ENCODE data around the gene KIF2C. TPM values are rescaled to one million over a fixed set of nuclear protein-coding genes. Genes with fewer than 3 reads are reported as not detected.
"Not testable (repeated sequence)": the region's sequence is repeated elsewhere in the genome, so short reads cannot be mapped to it uniquely, and the experiment has no call there.

The KIF2C gene
- total RNA-seq, 1 experiment from 2014 or later, result 69.4 TPM

GRCh38 chr1:44698138-44698537 is 41.5 kb upstream of the KIF2C start:
- intact Hi-C loops (cut with micrococcal nuclease; ENCODE audit: unreplicated experiment), result no loop called here
- H3K4me1 ChIP-seq (ENCODE audit: control insufficient read depth, insufficient read depth, low read length), result no peaks in the 10 kb centered on the region
- no peaks in the 10 kb centered on the region for H3K36me3 ChIP-seq (ENCODE audit: control insufficient read depth, insufficient read depth, low read length)
- TF ChIP-seq CTCF (IDR thresholded peaks at IDR 0.05) (no peak), POLR2AphosphoS5 (IDR thresholded peaks at IDR 0.05; ENCODE audit: low read depth, low read length) (no peak), REST (IDR thresholded peaks at IDR 0.05; ENCODE audit: insufficient read depth in 1 of 2, low read depth in 2 of 2, low read length in 1 of 2) (no peak), SIN3A (IDR thresholded peaks at IDR 0.05; ENCODE audit: borderline replicate concordance, insufficient read depth, low read depth, low read length) (no peak)
- no peak overlapping the region for H3K4me3 ChIP-seq (ENCODE audit: low read depth in 2 of 2, low read length in 2 of 2)
- no peaks in the 10 kb centered on the region for H3K9me3 ChIP-seq (ENCODE audit: control insufficient read depth, insufficient read depth, low read depth, low read length)
- DNase-seq (ENCODE audit: low read depth, low spot score) (no peak), ATAC-seq (no peak)
- no peaks in the 10 kb centered on the region for H3K27me3 ChIP-seq (ENCODE audit: control insufficient read depth, insufficient read depth, low read length)
- ChIA-PET POLR2A (interaction anchor here (0.6 to 1.5 kb wide), 2 partner anchors 22 to 23 kb away, joined by 3 to 4 read pairs; no protein-coding TSS in a partner anchor), CTCF (no interaction called here)
- BruUV-seq (replicated peaks), result no TSS peak
- no peak overlapping the region for H3K27ac ChIP-seq (ENCODE audit: low read length)
- in situ Hi-C loops (cut with HindIII; ENCODE audit: low pct_unique_long_range_greater_than_20kb, low sequenced_read_pairs), result no loop called here

GRCh38 chr1:44699375-44699774 is 40.3 kb upstream of the KIF2C start:
- ATAC-seq; intact Hi-C loops (cut with micrococcal nuclease; ENCODE audit: unreplicated experiment); DNase-seq (ENCODE audit: low read depth, low spot score); H3K36me3 ChIP-seq (ENCODE audit: control insufficient read depth, insufficient read depth, low read length); H3K4me1 ChIP-seq (ENCODE audit: control insufficient read depth, insufficient read depth, low read length); H3K27me3 ChIP-seq (ENCODE audit: control insufficient read depth, insufficient read depth, low read length); in situ Hi-C loops (cut with HindIII; ENCODE audit: low pct_unique_long_range_greater_than_20kb, low sequenced_read_pairs); BruUV-seq (replicated peaks); POLR2A ChIA-PET; H3K4me3 ChIP-seq (ENCODE audit: low read depth in 2 of 2, low read length in 2 of 2); H3K9me3 ChIP-seq (ENCODE audit: control insufficient read depth, insufficient read depth, low read depth, low read length); H3K27ac ChIP-seq (ENCODE audit: low read length): not testable (repeated sequence)
- CTCF ChIA-PET, result interaction anchor here (0.7 kb wide), 1 partner anchor 15 kb away, joined by 4 read pairs; no protein-coding TSS in a partner anchor

- no TSS peak for BruUV-seq (replicated peaks)
- ATAC-seq (no peak), DNase-seq (ENCODE audit: low read depth, low spot score) (no peak)
- Histone ChIP-seq H3K27ac (ENCODE audit: low read length) (no peak overlapping the region), H3K27me3 (ENCODE audit: control insufficient read depth, insufficient read depth, low read length) (no peaks in the 10 kb centered on the region), H3K4me1 (ENCODE audit: control insufficient read depth, insufficient read depth, low read length) (no peaks in the 10 kb centered on the region), H3K36me3 (ENCODE audit: control insufficient read depth, insufficient read depth, low read length) (no peaks in the 10 kb centered on the region), H3K4me3 (ENCODE audit: low read depth in 2 of 2, low read length in 2 of 2) (no peak overlapping the region), H3K9me3 (ENCODE audit: control insufficient read depth, insufficient read depth, low read depth, low read length) (no peaks in the 10 kb centered on the region)
- ChIA-PET POLR2A (no interaction called here), CTCF (interaction anchor here (0.7 kb wide), 1 partner anchor 178 kb away, joined by 4 read pairs; no protein-coding TSS in a partner anchor)
- TF ChIP-seq CTCF (IDR thresholded peaks at IDR 0.05), result no peak
- TF ChIP-seq TCF7L2 (IDR thresholded peaks at IDR 0.05; ENCODE audit: low read depth, low read length), result no peak
- no peak for TF ChIP-seq SIN3A (IDR thresholded peaks at IDR 0.05; ENCODE audit: borderline replicate concordance, insufficient read depth, low read depth, low read length)
- no peak for TF ChIP-seq REST (IDR thresholded peaks at IDR 0.05; ENCODE audit: insufficient read depth in 1 of 2, low read depth in 2 of 2, low read length in 1 of 2)
- no peak for TF ChIP-seq POLR2AphosphoS5 (IDR thresholded peaks at IDR 0.05; ENCODE audit: low read depth, low read length)
- in situ Hi-C loops (cut with HindIII; ENCODE audit: low pct_unique_long_range_greater_than_20kb, low sequenced_read_pairs), result no loop called here
- intact Hi-C loops (cut with micrococcal nuclease; ENCODE audit: unreplicated experiment), result no loop called here
These were observed 39.1 kb upstream of the KIF2C start for GRCh38 chr1:44700573-44700972.

Measured in Panc1 (cell line).